OCI-M2 (cell line): Measurements from ENCODE around the gene STK38.
A peak's percentile ranks its signal among the peaks of the same experiment; 100 is the strongest.
"Not testable (repeated sequence)": the region's sequence is repeated elsewhere in the genome, so short reads cannot be mapped to it uniquely, and the experiment has no call there.

Source experiments
- DNase-seq: peaks from one replicate; lab custom pipeline; 2025; ENCODE audit not compliant: unreplicated experiment; lab: John Stamatoyannopoulos, UW

The STK38 gene

DNA sequence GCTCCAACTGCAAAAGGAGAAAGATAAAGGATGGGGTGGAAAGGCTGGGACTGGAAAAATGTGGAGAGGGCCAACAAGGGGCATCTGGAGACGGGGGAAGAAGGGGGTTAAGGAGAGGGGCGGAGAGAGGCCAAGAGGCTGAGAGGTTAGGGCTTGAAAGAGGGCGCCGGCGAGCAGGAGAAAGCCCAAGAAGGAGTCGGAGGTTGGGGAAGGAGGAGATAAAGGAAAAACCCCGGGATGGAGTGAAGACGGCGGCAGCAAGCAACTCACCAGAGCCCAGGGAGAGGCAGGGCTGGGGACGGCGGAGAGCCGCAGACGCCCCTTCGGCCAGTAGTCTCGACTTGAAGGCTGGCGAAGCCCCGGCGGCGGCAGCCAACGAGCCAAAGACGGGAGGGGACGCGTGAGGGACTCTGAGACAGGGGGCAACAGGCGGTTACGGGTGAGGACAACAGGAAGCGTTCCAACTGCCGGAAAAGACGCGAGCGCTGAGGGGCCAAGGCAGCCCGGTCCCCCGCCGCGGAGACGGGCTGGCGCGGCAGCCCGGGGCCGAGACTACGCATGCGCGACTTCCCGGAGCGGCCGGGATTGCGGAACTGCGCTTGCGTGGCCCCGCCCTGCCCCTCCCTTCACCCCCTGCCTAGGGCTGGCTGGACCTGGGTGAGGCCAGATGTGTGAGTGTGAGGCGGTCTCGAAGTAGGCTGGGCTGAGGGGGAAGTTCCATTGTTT is at the start of gene STK38:
TSS of gene STK38 (minus strand) at position 560 of the 726 bp plus-strand sequence. CDS start 7,277 bp downstream, outside the sequence.
- peak; percentile 89 for DNase-seq

DNA sequence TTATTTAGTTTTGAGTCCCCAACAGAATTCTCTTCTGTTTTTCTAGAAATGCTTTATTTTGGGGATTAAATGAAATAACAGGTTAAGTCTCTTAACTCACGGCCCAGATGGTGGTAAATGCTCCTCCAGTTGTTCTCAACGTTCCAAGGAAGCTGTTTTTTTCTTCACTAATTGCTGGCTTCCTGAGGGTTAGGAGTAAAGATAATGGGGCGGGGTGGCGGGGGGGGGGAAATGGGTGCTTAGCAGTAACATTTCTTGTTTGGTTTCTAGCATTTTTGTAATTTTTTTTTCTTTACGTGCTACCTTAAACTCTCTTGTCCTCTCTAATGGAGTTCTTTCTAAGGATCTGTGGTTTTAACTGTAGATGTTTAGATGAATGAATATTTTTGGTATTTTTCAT is 49.1 kb upstream of the STK38 start:
- DNase-seq: no peak

DNA sequence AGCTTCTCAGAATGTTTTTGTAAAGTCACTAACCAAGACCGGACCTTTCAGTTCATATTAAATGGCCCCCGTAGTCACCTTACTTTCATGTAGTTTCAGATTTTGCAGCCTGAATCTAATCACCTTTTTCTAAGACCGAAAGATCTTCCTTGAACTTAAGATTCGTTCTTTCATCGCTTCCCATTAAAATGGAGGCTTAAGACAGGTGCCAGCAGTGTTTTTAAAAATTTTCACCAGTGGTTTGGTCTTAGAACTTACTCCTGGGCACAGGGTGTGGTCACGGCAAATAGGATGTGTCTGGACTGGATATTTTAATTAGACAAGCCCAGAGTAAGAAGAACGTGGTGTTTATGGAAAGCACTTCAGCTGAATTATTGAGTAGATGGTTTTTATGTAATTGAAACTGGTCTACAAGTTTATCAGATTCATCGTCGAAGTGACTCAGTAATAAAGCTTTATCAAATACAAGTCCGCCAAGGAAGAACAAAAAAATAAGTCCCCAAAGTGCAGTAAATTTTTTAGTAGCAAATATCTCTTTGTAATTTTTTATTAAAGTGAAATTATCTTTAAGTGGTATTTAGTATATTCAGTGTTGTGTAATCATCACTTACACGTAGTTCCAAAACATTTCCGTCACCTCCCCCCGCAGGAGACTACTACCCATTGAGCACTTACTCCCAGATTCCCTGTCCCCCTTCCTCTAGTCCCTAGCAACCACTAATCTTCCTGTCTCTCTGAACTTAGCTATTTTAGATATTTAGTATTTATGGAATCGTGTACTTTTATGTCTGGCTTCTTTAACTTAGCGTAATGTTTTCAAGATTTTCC is 47.8 kb upstream of the STK38 start:
- no peak for DNase-seq

DNA sequence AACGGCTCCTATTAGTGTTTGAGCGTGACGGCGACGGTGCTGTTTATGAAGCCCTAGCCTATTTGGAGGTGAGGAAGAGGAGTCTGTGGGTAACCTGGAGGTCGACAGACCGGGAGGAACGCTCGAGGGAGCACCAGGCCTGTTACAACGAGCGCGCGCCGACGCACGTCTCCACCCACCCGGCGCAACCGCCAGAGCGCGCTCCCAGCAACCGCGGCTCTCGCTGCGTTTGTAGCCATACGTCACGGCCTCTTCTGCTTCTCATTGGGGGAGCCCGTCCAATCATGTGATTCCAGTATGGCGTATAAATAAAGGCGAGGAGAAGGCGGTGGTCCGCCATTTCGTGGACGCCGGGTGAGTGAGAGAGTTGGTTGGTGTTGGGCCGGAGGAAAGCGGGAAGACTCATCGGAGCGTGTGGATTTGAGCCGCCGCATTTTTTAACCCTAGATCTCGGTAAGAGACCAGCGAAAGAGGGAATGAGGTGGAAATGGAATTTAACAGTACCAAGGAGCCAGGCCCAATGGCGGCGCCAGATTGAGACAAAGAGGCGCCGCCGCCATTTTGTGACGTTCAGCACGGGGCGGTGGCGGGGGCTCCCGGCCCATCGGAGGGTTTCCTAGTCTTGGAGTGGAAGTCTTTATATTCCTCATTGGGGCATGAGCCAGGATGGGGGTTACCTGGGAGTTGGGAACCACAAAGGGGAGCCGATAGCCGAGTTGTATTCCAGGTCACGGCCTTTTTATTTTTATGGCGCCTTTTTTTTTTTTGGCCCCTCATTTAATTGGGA is 46.9 kb upstream of the STK38 start, which contains the start of gene SRSF3:
TSS of gene SRSF3 (plus strand) at position 334 of the 787 bp plus-strand sequence. CDS start 2,401 bp downstream, outside the sequence.
- DNase-seq: peak; percentile 83

DNA sequence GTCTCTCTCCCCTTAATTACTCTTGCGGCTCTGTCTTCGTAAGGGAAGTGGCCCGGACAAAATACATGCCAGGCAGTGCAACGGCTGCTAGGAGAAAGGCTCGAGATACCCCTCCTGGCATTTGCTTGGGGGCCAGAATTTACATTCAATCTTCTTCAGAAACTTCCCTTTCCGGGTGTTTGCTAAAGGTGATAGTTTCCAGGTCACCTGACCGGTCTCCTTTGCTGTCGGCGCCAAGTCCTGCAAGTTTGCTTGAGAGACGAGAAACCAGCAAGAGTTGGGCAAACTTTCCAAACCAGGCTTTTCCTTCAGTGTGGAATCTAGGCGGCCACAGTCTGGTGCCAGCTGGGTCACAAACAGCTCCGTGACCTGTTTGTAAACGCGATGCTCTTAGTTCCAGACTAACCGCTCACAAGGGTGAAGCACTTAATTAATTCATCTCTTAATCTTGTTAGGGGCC is 46.3 kb upstream of the STK38 start:
- DNase-seq: peak; percentile 79

DNA sequence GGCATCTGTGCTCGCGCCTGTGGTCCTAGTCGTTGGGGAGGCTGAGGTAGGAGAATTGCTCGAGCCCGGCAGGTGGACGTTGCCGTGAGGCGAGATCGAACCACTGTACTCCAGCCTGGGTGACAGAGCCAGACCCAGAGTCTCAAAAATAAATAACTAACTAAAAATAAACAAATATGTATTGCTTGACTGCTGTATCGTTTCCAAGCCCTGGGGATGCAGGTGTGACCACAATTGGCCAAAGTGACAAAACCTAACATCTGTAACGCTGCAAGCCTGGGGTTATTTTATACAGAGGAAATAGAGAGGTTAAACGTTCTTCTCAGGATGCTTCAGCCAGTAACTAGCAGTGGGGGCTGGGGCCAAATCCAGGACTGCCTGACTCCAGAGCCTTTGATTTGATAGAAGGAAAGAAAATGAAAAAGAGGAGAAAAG is 45.0 kb upstream of the STK38 start:
- no peak for DNase-seq

DNA sequence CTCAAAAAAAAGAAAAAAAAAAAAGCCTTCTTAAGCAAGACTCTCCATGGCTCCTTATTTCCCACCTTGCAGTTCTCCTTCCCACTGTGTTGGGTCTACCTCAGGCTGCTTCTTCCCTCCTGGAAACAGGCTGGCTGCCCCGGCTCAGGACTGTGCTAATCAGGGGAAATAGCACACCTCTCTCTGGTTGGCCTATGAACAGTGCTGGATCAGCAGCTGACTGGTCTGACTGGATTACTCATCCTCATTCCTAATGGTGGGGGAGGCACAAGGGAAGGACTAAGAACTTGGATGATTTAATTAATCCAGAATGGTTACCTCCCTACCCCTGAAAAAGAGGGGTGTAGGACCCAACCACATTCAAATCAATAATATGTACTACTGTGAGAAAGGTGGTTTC is 43.0 kb upstream of the STK38 start:
- no peak for DNase-seq

DNA sequence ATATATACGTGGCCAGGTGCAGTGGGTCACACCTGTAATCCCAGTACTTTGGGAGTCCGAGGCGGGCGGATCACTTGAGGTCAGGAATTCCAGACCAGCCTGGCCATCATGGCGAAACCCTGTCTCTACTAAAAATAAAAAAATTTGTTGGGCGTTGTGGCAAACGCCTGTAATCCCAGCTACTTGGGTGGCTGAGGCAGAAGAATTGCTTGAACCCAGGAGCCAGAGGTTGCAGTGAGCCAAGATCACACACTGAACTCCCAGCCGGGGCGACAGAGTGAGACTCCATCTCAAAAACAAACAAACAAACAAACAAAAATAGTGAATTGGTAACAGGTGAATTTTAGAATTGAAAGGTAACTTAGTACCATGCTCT is 41.7 kb upstream of the STK38 start:
- not testable (repeated sequence) for DNase-seq

DNA sequence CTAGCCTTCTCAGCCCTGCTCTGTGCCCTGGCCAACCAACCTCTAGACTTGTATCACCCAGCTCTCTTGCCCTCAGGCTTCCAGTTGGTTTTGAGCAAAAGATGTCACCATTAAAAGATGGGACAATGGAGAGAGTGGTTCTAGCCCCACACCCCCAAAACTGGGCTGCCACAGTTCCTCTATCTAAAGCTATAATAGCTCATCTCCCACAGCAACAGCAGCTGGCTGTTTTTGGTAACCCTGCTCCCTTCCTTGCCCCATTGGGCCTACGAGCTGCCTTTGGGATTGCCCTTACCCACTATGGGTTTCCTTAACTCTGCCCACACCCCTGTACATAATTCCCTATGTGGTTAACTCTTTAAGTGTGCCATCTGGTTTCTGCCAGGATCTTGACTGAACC is 39.3 kb upstream of the STK38 start:
- no peak for DNase-seq

DNA sequence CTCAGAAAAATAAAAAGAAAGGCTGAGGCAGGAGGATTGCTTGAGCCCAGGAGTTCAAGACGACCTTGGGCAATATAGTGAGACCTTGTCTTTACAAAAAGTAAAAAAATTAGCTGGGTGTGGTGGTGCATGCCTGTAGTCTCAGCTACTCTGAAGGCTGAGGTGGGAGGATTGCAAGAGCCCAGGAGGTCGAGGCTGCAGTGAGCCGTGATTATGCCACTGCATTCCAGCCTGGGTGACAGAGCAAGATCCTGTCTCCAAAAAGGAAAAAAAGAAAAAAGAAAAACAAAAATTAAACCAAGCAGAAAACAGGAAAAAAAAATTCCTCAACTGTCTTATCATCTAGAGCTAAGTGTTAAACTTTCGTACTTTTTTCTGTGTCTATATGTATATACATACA is 34.4 kb upstream of the STK38 start:
- DNase-seq: no peak

DNA sequence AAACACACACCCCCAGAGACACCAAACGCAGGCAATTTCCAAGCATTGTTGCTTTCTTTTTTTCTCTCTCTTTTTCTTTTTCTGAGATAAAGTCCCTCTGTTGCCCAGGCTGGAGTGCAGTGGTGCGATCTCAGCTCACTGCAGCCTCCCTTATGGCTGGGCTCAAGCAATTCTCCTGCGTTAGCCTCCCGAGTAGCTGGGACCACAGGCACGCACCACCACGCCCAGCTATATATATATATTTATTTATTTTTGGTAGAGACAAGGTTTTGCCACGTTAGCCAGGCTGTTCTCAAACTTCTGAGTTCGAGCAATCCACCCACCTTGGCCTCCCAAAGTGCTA is 32.9 kb upstream of the STK38 start:
- DNase-seq: no peak

DNA sequence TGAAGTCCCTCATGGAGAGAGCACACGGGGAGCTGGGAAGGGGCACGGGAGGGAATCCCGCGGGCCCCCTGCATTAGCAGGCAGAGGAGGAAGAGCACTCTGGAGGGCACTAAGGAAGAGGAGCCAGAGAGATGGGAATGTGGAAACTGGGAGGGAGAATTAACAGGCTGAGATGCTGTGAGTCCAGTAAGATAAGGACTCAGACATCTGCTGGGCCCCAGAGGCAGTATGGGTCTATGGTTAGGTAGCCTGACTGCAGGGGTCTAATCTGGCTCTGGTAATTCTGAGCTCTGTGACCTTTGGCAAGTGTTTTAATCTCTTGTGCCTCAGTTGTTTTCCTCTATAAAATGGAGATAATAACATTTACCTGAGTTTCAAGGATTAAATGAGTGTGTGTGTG is 31.2 kb upstream of the STK38 start:
- no peak for DNase-seq

DNA sequence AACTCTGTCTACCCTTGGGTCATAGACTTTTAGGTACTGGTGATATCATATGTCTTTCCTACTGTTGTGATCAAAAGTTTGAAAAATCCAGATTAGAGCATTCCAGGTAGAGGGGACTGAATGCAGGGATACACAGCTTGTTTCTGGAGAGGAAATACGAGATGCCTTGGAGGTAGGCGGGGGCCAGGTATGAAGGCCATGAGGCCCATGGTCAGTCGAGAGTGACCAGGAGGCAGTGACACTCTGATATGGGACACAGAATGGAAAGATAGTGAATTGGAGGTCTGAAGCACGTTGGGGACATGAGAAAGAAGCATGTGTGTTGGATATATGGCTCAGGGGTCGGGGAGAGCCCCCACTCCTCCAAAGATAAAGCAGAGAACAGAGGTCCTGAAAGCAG is 30.8 kb upstream of the STK38 start:
- no peak for DNase-seq

DNA sequence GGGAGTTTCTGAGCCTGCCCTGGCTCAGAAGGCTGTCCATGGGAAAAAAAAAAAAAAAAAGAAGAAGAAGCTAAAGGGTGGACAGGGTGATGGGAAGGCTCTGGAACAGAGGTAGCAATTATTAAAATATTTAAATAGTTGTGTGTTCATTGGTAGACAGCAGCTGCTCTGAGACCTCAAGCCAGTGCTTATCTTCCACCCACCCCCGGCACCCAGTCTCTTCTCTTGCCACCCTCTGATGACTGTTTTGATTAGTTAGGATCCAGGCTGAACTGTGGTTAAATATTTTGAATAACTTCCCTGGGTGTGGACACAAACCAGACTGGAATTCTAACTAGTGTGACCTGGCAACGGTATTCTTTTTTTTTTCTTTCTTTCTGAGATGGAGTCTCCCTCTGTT is 30.0 kb upstream of the STK38 start:
- peak; percentile 54 for DNase-seq

DNA sequence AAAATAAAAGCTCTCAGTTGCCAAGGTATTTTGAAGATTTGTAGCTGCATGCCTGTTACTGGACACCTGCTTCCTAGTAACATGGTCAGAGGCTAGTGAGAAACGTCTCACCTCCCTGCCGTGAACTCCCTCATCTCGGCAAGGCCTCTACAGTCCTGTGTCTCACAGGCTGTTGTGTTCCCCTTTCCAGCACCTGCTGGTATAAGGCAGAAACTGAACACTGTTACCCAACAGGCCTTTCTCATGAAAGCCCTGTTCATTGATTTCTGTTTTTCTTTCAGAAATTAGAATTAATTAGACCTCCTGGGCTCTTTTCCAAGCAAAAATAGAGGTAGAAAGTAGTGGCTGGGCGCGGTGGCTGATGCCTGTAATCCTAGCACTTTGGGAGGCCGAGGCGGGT is 29.3 kb upstream of the STK38 start:
- no peak for DNase-seq

DNA sequence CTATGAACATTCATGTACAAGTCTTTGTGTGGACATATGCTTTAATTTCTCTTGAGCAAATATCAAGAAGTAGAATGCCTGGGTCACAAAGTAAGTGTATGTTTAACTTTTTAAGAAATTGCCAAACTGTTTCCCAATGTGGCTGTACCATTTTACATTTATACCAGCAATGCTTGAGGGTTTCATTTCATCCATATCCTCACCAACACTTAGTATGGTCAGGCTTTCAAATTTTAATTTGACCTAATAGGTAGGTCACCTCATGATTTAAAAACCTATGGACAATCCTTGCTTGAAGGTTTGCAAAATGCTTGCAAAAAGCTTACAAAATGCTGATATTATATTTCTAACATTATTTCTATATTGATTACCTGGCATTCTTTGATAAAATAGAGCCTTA is 27.4 kb upstream of the STK38 start:
- DNase-seq: no peak

DNA sequence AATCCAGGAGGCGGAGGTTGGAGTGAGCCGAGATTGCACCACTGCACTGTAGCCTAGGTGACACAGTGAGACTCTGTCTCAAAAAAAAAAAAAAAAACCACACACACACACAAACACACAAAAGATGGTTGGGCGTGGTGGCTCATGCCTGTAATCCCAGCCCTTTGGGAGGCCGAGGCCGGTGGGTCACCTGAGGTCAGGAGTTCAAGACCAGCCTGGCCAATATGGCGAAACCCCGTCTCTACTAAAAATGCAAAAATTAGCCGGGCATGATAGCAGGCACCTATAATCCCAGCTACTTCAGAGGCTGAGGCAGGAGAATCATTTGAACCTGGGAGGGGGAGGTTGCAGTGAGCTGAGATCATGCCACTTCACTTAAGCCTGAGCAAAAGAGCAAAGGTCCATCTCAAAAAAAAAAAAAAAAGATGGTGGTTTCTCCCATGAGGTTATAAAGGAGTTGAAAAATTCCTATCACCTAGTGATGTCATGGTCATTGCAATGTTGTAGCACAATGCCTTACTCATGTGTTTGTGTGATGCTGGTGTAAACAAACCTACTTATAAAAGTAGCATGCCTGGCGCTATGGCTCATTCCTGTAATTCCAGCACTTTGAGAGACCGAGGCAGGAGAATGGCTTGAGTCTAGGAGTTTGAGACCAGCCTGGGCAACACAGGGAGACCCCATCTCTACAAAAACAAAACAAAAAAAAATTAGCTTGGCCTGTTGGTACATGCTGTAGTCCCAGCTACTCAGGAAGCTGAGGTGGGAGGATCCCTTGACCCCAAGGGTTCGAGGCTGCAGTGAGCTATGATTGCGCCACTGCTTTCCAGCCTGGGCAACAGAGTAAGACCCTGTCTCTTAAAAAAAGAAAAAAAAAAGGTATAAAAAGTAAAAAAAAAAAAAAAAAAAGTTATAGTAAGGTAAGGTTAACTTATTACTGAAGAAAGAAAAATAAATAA is 25.4 kb upstream of the STK38 start:
- not testable (repeated sequence) for DNase-seq

DNA sequence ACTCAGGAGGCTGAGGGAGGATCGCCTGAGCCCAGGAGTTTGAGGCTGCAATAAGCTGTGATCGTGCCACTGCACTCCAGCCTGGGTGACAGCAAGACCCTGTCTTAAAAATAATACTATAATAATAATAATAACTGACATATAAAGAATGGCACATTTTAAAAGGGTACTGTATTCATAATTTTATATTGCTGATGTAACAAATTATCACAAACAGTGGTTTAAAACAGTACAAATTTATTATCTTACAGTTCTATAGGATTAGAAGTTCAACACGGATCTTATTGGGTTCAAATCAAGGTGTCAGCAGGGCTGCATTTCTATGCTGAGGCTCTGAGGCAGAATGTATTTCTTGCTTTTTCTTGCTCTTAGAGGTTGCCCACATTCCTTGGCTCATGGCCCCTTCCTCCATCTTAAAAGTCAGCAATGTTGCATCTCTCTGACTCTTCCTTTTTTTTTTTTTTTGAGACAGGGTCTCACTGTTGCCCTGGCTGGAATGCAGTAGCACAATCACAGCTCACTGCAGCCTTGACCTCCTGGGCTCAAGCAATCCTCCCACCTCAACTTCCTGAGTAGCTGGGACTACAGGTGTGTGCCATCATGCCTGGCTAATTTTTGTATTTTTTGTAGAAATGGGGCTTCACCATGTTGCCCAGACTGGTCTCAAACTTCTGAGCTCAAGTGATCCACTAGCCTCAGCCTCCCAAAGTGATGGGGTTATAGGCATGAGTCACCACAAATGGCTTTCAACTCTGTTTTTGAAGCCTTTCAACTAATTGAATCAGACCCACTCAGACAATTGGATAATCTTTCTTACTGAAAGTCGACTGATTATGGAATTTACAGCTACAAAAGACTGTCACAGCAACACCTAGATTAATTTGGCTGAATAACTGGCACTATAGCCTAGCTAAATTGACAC is 24.1 kb upstream of the STK38 start:
- DNase-seq: no peak

DNA sequence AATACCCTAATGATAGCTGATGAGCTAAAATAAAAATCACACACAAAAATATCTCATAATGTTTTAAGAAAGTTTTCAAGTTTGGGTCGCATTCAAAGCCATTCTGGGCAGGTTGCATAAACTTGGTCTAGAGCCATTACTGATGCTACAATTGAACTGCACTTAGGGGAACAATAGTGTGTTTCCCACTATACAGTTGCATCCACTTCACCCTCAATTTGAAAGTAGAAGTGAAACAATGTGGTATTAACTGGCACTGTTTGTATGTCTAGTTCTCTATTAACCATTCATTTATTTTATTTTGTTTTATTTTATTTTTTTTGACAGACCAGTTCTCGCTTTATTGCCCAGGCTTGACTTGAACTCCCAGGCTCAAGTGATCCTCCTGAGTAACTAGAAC is 23.0 kb upstream of the STK38 start:
- no peak for DNase-seq
